Measurements from ENCODE around the gene RPL27A. TPM values are rescaled to one million over a fixed set of nuclear protein-coding genes. Genes with fewer than 3 reads are reported as not detected.
"Not testable (repeated sequence)": the region's sequence is repeated elsewhere in the genome, so short reads cannot be mapped to it uniquely, and the experiment has no call there.

The RPL27A gene
- total RNA-seq = 995 and 1,130 TPM in 2 replicates

DNA sequence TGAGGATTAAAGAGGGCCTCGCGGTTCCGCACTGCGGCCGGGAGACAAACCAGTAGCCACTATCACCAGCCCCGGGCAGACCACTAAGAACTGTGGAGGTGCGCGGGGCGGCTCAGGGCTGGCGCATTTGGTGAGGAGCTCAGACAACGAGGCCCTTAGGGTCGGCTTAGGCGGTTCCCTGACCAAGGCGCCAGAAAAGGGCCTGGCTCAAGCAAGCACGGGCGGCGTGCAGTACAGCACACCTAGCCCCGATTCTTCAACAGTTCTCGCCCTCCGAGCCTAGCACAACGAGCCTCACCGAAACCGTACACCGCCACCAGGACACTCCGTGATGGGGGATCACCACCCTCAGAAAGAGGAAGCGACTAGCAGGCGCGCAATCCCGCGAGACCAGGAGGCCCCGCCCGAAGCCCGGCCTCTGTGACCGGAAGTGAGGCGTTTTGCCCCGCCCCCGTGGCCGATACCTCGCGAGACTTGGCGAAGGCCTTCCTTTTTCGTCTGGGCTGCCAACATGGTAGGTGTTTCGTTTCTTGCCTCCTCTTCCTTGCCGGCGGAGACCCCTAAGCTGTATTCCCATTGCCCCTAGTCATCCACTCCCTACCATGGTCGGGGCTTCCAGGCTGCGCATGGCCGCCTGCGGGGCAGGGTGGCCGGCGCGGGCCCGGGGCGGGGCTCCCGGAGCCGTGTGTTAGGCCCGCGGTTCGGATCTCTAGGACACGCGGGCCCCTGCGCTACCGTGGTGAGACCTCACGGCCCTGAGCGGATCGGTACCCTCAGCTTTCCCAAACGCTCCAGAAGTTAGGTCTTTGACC lies at the start of gene RPL27A, which contains the start of gene TRIM66:
Gene RPL27A, plus strand, starts transcription at position 490 of the 812 bp plus-strand sequence. Its CDS starts 22 bp downstream, at position 512.
Gene TRIM66, minus strand, starts transcription at position 363 of the 812 bp plus-strand sequence. CDS start 10,391 bp downstream, outside the sequence.
- peak; percentile 97 to 98 for DNase-seq (ENCODE audit: low read depth in 2 of 2)

GRCh38 chr11:8634498-8634897 lies 48.1 kb upstream of the RPL27A start:
- DNase-seq (ENCODE audit: low read depth in 2 of 2) = no peak

DNA sequence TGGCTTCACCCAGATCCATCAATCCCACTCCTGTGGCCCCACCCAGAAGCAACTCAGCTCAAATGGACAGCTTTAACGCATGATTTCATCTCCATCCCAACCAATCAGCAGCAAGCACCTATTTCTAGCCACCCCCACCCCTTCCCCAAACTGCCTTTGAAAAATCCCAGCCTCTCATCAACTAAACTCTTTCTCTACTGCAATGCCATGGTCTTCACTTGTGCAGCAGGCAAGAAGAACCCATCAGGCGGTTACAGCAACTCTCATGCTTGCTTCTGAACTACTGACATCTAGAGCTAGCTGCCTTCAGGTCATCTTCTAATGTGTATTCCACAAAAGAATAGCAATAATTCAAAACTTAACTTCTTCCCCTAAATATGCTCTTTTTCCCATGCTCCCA lies 46.5 kb upstream of the RPL27A start:
- no peak for DNase-seq (ENCODE audit: low read depth in 2 of 2)

DNA sequence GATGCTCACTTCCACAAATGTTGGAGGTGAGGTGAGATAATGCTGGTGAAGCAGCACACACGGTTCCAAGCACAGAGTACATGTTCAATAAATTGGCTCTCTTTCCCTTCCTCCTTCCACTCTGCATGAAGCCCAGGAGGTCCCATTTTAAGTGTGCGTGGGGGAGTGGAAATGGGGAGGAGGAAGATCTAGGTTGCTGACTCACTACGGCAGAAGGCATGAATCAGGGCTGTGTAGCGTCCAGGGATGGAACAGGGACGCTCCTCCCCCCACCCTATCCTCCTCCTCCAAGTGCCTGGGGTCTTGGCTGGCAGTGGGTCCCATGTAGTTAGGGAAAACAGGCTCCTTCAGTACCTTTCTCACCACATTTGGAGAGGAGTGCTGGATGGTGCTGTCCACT lies 44.3 kb upstream of the RPL27A start:
- peak in 1 of 2 donors; percentile 11 for DNase-seq (ENCODE audit: low read depth in 2 of 2)

- DNase-seq (ENCODE audit: low read depth in 2 of 2) = no peak
Measured at GRCh38 chr11:8639655-8640054, 42.9 kb upstream of the RPL27A start.

DNA sequence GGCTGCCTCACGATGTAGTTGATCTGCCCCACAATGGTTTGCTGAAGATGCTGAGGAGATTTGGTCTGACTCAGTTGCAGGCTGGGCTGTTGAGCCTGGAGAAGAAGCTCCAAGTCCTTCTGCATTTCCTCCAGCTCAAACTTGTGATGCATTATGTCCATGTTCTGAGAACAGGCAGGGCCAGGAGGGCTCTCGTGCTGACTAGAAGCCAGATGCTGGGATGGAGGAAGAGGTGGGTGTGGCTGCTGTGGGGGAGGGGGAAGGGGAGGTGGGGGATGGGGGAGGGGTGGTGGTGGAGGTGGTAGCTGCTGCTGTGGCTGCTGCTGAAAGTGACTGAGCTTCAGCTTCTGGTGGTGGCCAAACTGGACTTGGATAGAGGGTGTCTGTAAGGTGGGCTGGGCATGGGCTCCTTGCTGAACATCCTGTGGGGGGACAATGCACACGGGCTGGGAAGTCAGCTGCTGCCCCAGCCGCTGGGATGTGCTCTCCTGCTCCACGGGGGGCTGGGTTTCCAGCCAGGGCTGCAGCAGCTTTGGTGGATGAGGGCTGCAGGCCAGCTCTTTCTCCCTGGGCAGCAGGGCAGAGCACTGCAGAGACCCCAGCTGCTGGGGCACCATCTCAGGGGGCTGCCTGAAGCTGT lies 42.2 kb upstream of the RPL27A start:
- DNase-seq (ENCODE audit: low read depth in 2 of 2) = no peak

GRCh38 chr11:8641332-8641731 lies 41.3 kb upstream of the RPL27A start:
- no peak for DNase-seq (ENCODE audit: low read depth in 2 of 2)

GRCh38 chr11:8642196-8642841 lies 40.3 kb upstream of the RPL27A start:
- DNase-seq (ENCODE audit: low read depth in 2 of 2) = no peak

DNA sequence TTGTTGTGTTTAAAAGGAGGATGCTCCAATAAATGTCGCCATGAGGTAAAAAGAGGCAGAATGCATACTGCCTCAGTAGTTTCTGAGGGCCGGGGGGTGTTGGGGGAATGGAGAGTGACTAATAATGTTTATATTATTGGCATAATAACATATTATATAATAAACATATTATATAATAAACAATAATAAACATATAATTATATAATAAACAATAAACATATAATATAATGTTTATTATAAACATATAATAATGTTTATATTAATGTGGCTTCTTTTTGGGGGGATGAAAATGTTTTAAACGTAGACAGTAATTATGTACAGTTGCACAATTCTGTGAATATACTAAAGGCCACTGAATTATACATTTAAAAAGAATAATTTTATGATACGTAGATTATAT lies 35.7 kb upstream of the RPL27A start:
- no peak for DNase-seq (ENCODE audit: low read depth in 2 of 2)

DNA sequence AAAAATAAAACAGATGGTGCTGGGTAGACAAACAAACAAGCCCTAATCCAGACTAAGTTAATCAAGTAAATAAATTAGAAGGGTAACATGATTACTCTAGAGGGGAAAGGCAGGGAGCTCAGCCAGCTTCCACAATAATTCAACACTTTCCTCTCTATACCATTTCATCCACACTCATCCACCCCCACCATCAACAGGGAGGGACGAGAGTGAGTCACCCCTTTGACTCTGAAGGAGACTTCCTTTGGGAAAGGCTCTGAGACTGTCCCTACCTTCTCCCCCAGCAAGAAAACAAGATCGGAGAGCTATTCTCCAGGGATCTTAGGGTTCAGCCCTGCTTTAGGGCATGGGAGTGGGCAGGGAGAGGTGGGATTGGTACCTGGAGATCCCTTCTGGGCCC lies 33.2 kb upstream of the RPL27A start:
- DNase-seq (ENCODE audit: low read depth in 2 of 2) = peak in 1 of 2 donors; percentile 68

- peak in 1 of 2 donors; percentile 67 for DNase-seq (ENCODE audit: low read depth in 2 of 2)
Measured at GRCh38 chr11:8650401-8650990, 32.1 kb upstream of the RPL27A start.

DNA sequence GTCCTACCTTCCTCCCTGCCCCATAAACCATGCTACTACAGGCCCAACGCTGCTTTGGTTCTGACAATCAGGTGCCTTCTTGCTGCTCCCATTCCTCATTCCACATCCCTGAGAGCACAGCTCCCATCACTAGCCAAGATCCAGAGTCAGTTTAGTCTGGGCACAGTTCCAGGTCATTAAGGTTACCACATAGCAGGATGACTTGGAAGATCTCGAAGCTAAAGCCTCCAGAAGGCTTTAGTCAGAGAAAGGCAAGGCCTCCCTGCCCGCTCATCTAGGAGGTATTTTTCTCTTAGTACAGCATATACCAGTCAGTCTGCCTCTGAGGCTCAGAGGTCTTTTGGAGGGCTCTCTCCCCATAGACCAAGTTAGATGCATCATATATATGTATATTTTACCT lies 30.5 kb upstream of the RPL27A start:
- peak in 1 of 2 donors; percentile 74 for DNase-seq (ENCODE audit: low read depth in 2 of 2)

GRCh38 chr11:8654503-8654902 lies 28.1 kb upstream of the RPL27A start:
- no peak for DNase-seq (ENCODE audit: low read depth in 2 of 2)

DNA sequence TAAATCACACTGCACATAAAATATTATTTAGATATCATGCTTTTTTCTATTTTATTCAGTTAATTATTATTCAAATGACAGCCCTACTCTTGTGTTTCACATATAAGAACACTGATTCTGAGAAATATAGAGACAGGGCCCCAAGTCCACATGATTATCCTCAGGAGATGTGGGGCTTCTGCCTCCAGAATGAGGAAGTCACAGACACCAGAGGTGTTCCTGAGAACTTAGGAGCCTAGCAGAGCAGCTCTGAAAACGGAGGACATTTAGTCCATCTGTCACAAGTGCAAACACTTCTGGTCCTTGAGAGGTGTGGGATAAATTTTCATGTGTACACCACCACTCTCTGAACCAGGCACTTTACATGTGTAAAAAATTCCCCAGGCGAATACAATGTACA lies 26.3 kb upstream of the RPL27A start:
- DNase-seq (ENCODE audit: low read depth in 2 of 2) = no peak

GRCh38 chr11:8658321-8659057 lies 24.1 kb upstream of the RPL27A start:
- no peak for DNase-seq (ENCODE audit: low read depth in 2 of 2)

GRCh38 chr11:8661001-8661795 lies 21.4 kb upstream of the RPL27A start:
- DNase-seq (ENCODE audit: low read depth in 2 of 2) = no peak

DNA sequence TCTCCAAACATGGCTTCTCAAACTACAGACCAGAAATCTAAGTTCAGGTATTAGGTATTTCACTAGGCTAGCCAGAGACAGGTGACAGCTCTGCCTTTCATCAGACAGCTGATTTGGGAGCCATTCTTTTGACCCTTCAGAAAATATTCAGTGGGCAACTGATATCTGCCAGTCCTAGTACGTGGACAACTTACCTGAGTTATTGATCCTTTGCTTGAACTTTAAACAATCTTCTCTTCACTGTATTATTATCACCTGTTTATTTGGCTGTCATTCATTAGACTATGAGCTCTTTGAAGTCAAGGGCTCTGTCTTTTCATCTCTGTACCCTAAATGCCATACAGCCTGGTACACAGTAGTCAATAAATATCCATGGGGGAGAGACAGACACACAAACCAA lies 17.4 kb upstream of the RPL27A start:
- DNase-seq (ENCODE audit: low read depth in 2 of 2) = no peak

GRCh38 chr11:8670081-8670480 lies 12.5 kb upstream of the RPL27A start:
- not testable (repeated sequence) for DNase-seq (ENCODE audit: low read depth in 2 of 2)

DNA sequence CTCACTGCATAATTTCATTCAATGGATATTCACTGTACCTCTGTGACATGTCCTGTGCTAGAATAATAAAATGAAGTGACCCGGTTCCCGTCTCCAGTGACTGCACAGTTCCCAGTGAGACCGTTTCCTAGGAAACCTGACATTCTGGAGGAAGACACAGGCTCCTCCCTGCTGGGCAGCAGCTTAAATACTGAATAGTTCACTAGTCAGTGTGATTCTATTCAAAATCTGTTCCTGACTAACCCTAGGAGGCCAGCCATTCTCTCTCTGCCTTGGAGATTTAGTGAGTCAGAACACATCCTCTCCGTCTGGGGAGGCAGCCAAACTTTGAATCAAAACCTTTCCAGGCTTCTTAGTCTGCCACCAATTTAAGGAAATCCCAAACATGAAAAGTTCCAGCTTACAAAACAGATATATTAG lies 11.4 kb upstream of the RPL27A start:
- DNase-seq (ENCODE audit: low read depth in 2 of 2) = peak; percentile 47 to 93

- peak; percentile 44 to 81 for DNase-seq (ENCODE audit: low read depth in 2 of 2)
Measured at GRCh38 chr11:8671651-8672062, 10.9 kb upstream of the RPL27A start.
